GM12801 (cell line): ENCODE measurements around the gene ZFAND3.

Experiments used
- CTCF ChIP-seq: IDR thresholded peaks from one replicate; pipeline ENCODE4 v1.5.1; 2011; ENCODE audit warnings: control low read depth; ENCODE audit not compliant: insufficient read length; ENCODE audit errors: extremely low read depth

The ZFAND3 gene

GRCh38 chr6:38183856-38184584 is 364.5 kb downstream of the ZFAND3 start:
- no peak for TF ChIP-seq CTCF

GRCh38 chr6:38184585-38185080 is 365.1 kb downstream of the ZFAND3 start:
- no peak for TF ChIP-seq CTCF

- no peak for TF ChIP-seq CTCF
Measured at GRCh38 chr6:38185244-38185643, 365.7 kb downstream of the ZFAND3 start.

GRCh38 chr6:38185752-38186151 is 366.2 kb downstream of the ZFAND3 start:
- TF ChIP-seq CTCF = no peak

- TF ChIP-seq CTCF = no peak
Measured at GRCh38 chr6:38187325-38187724, 367.8 kb downstream of the ZFAND3 start.

GRCh38 chr6:38187811-38188590 is 368.5 kb downstream of the ZFAND3 start:
- no peak for TF ChIP-seq CTCF

- TF ChIP-seq CTCF = no peak
Measured at GRCh38 chr6:38188677-38189335, 369.3 kb downstream of the ZFAND3 start.
